ENCODE measurements around the gene ABCC3.

- TF ChIP-seq, protein P1, sequence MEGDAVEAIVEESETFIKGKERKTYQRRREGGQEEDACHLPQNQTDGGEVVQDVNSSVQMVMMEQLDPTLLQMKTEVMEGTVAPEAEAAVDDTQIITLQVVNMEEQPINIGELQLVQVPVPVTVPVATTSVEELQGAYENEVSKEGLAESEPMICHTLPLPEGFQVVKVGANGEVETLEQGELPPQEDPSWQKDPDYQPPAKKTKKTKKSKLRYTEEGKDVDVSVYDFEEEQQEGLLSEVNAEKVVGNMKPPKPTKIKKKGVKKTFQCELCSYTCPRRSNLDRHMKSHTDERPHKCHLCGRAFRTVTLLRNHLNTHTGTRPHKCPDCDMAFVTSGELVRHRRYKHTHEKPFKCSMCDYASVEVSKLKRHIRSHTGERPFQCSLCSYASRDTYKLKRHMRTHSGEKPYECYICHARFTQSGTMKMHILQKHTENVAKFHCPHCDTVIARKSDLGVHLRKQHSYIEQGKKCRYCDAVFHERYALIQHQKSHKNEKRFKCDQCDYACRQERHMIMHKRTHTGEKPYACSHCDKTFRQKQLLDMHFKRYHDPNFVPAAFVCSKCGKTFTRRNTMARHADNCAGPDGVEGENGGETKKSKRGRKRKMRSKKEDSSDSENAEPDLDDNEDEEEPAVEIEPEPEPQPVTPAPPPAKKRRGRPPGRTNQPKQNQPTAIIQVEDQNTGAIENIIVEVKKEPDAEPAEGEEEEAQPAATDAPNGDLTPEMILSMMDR (conservative IDR thresholded peaks at IDR 0.05; ENCODE audit: low read depth, low read length): 0 out of 2 replicates have a peak, but pooled peaks have one; percentile 19
- TF ChIP-seq EZH2 (IDR thresholded peaks at IDR 0.05; ENCODE audit: borderline replicate concordance, low read depth, low read length, poor library complexity, severe bottlenecking): no peak
Observed at GRCh38 chr17:50596191-50597037, 38.3 kb upstream of the ABCC3 start.

Data from A673 (cell line).